Hepatocyte (in vitro differentiated cells): ENCODE data around the gene TMEM63B.

Source experiments
- EZH2 ChIP-seq: fragments of 200-600 bp; sonication (generic); IDR thresholded peaks from 2 replicates; pipeline ENCODE4 v1.6.1; 2016; ENCODE audit warnings: antibody characterized with exemption, mild to moderate bottlenecking, borderline replicate concordance
- EZH2phosphoT487 ChIP-seq: fragments of 200-600 bp; sonication (generic); IDR thresholded peaks from one replicate; pipeline ENCODE4 v1.6.1; 2018; ENCODE audit warnings: antibody characterized with exemption, mild to moderate bottlenecking, low read depth, moderate library complexity; ENCODE audit not compliant: unreplicated experiment, severe bottlenecking
- TF ChIP-seq, protein P1 (sequence below): fragments of 200-600 bp; sonication (generic); IDR thresholded peaks from 2 replicates; pipeline ENCODE4 v1.5.1; 2016; ENCODE audit warnings: antibody characterized with exemption, mild to moderate bottlenecking; ENCODE audit not compliant: poor library complexity

GRCh38 chr6:44107017-44107416, 20.3 kb upstream of the TMEM63B start:
- TF ChIP-seq, protein P1, sequence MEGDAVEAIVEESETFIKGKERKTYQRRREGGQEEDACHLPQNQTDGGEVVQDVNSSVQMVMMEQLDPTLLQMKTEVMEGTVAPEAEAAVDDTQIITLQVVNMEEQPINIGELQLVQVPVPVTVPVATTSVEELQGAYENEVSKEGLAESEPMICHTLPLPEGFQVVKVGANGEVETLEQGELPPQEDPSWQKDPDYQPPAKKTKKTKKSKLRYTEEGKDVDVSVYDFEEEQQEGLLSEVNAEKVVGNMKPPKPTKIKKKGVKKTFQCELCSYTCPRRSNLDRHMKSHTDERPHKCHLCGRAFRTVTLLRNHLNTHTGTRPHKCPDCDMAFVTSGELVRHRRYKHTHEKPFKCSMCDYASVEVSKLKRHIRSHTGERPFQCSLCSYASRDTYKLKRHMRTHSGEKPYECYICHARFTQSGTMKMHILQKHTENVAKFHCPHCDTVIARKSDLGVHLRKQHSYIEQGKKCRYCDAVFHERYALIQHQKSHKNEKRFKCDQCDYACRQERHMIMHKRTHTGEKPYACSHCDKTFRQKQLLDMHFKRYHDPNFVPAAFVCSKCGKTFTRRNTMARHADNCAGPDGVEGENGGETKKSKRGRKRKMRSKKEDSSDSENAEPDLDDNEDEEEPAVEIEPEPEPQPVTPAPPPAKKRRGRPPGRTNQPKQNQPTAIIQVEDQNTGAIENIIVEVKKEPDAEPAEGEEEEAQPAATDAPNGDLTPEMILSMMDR = no peak
- TF ChIP-seq EZH2 (no peak), EZH2phosphoT487 (no peak)
